AG04450 (cell line): Measurements from ENCODE around the gene SEMA3B. TPM values are rescaled to one million over a fixed set of nuclear protein-coding genes. Genes with fewer than 3 reads are reported as not detected.

ENCODE experiments used
- CTCF ChIA-PET: fragments of 300-600, 350-600 bp; formaldehyde crosslinking; extraction: SDS; loops from one replicate; lab custom pipeline; 2022; ENCODE audit warnings: antibody characterized with exemption, inconsistent platforms; lab: Charles Lee
- POLR2A ChIA-PET: fragments of 350-600 bp; formaldehyde crosslinking; extraction: SDS; loops from one replicate; lab custom pipeline; 2021; ENCODE audit warnings: antibody characterized with exemption, inconsistent platforms; lab: Yijun Ruan, JAX
- DNase-seq: peaks from one replicate; pipeline ENCODE4 v3.0.0-alpha.2; 2011; ENCODE audit warnings: low read depth, low spot score
- H3K27ac ChIP-seq: one replicate; pipeline ENCODE4 v1.5.1; 2012; ENCODE audit warnings: low read depth, low read length, control low read depth
- H3K27me3 ChIP-seq: one replicate; pipeline ENCODE4 v1.6.0; 2012; ENCODE audit warnings: low read length; ENCODE audit not compliant: control insufficient read depth, insufficient read depth
- H3K4me3 ChIP-seq: 2 replicates; pipeline ENCODE4 v1.5.1; 2011; ENCODE audit warnings: mild to moderate bottlenecking, low read depth, low read length, control low read depth
- H3K9me3 ChIP-seq: 2 replicates; pipeline ENCODE4 v1.5.1; 2012; ENCODE audit warnings: low read length; ENCODE audit not compliant: control insufficient read depth, insufficient read depth
- polyA plus RNA-seq: library from polyadenylated mRNA; depleted of rRNA; stranded (reverse); fragments of >200 nt; gene quantifications from 2 replicates; pipeline ENCODE4 v1.2.3, GENCODE V29; 2011
- TF ChIP-seq, protein P1 (sequence below): IDR thresholded peaks from 2 replicates; pipeline ENCODE4 v1.5.1; 2011; ENCODE audit warnings: low read depth, low read length, control low read depth, inconsistent platforms

Gene SEMA3B
- polyA plus RNA-seq, 1 experiment, result 22.0 TPM

DNA sequence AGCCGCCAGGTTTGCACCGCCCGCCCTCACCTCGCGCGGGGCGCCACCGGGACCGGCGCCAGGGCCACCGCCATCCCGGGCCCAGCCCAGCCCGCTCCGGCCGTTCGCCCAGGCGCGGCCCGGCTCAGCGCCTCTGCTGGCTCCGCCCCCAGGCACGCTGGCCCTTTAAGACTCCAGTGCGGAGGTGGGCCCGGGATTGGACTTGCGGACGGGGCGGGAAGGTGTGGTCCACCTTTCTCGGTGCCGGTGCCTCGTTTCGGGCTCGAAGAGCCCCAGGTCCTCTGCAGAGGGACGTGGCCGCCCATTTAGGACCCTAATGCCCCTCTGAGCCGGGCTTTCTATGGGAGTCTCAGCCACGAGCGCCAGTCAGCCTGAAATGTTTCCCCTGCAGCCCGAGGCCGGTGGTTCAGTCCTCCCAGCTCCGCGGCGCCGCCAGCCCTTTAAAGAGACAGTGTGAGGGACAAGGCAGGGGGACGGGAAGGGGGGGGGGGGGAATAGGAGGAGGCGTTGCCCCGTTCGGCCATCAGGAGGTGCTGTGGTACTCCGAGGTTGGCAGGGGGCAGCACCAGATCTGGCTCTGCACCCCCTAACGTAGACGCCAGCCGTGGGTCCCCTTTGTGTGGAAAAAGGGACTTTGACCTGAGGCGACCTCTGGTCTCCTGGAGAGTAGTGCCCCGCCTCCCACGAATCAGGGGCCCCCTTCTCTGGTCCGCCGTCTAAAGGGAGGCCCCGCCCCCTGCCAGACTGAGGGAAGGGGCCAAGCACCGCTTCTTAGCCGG is 52.6 kb downstream of the SEMA3B start:
- H3K4me3 ChIP-seq, result peak overlapping the region; percentile 83
- no peaks in the 10 kb centered on the region for H3K27me3 ChIP-seq
- POLR2A ChIA-PET, result interaction anchor here (0.6 to 0.8 kb wide), 3 partner anchors 19 to 58 kb away, joined by 3 to 9 read pairs (median 3); partner anchors contain the start of genes IFRD2 and RASSF1
- H3K9me3 ChIP-seq, result no peaks in the 10 kb centered on the region; the same call in 1 of the 2 replicates
- CTCF ChIA-PET, result interaction anchor here (0.6 to 1.4 kb wide), 8 partner anchors 9 to 154 kb away, joined by 3 to 5 read pairs (median 3); no protein-coding TSS in a partner anchor
- H3K27ac ChIP-seq, result peak overlapping the region; percentile 93
- TF ChIP-seq, protein P1, sequence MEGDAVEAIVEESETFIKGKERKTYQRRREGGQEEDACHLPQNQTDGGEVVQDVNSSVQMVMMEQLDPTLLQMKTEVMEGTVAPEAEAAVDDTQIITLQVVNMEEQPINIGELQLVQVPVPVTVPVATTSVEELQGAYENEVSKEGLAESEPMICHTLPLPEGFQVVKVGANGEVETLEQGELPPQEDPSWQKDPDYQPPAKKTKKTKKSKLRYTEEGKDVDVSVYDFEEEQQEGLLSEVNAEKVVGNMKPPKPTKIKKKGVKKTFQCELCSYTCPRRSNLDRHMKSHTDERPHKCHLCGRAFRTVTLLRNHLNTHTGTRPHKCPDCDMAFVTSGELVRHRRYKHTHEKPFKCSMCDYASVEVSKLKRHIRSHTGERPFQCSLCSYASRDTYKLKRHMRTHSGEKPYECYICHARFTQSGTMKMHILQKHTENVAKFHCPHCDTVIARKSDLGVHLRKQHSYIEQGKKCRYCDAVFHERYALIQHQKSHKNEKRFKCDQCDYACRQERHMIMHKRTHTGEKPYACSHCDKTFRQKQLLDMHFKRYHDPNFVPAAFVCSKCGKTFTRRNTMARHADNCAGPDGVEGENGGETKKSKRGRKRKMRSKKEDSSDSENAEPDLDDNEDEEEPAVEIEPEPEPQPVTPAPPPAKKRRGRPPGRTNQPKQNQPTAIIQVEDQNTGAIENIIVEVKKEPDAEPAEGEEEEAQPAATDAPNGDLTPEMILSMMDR, result peak; percentile 49
- peak; percentile 61 for DNase-seq

DNA sequence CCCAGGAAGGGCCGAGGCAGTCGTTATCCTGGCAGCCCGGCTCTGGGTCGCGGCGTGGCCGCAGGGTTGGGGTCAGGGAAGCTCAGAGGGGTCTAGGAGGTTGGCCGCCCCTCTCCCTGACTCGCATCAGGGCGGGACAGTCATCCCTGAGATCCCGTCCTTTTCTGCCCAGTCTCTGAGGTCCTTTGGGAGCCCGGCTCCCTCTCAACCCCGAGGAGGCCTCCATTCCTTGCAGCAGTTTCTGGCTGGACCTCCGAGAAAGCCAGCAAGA is 53.1 kb downstream of the SEMA3B start:
- no peaks in the 10 kb centered on the region; the same call in 1 of the 2 replicates for H3K9me3 ChIP-seq
- peak overlapping the region; percentile 83 for H3K4me3 ChIP-seq
- ChIA-PET CTCF (interaction anchor here (1.4 kb wide), 1 partner anchor 62 kb away, joined by 3 read pairs; no protein-coding TSS in a partner anchor), POLR2A (interaction anchor here (0.8 kb wide), 1 partner anchor 30 kb away, joined by 3 read pairs; the partner anchor contains the start of gene IFRD2)
- no peaks in the 10 kb centered on the region for H3K27me3 ChIP-seq
- DNase-seq, result no peak
- TF ChIP-seq, protein P1, result no peak
- no peak overlapping the region for H3K27ac ChIP-seq

DNA sequence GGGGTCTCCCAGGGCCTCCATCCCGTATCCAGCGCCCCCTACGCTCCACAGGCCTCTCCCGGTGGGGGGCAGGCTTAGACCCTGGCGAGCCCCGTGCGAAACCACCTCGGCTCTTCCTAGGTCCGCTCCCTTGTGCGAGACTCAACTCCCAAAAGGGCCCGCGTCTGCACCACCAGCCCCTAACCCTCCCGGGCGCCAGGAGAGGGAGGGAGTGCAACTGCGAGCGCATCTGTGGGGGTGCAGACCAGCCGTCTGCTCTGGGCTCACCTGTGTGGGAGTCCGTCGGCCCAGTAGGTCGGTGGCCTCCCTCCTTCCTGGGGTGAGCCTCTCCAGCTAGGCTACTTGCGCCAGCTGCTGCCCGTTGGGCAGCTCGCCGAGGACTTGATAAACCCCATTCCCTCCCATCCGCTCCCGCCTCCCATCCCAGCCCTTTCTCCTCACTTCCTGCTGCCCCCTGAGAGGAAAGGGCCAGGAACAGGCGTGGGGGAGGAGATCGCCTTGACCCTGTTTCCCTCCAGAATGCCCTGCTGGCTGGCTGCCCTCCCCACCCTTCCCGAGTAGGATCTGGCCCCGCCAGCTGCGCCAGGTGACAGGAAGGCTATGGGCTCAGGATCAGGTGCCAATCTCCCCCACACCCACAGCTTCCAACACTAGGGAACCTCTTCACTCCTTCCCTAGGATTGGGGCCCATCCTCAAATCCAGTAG is 53.6 kb downstream of the SEMA3B start, which contains the start of gene HYAL2:
Gene HYAL2 (minus strand): TSS at position 360 of the 706 bp plus-strand sequence. CDS start 2,256 bp downstream, outside the sequence.
- Histone ChIP-seq H3K27me3 (no peaks in the 10 kb centered on the region), H3K27ac (peak within 1 kb of the TSS; percentile 93), H3K4me3 (peak within 1 kb of the TSS; percentile 83), H3K9me3 (no peaks in the 10 kb centered on the region; the same call in 1 of the 2 replicates)
- POLR2A ChIA-PET, result no interaction called here
- CTCF ChIA-PET, result interaction anchor here (0.7 to 1.4 kb wide), 2 partner anchors 14 to 62 kb away, joined by 3 read pairs; no protein-coding TSS in a partner anchor
- DNase-seq, result no peak
- TF ChIP-seq, protein P1, result no peak

DNA sequence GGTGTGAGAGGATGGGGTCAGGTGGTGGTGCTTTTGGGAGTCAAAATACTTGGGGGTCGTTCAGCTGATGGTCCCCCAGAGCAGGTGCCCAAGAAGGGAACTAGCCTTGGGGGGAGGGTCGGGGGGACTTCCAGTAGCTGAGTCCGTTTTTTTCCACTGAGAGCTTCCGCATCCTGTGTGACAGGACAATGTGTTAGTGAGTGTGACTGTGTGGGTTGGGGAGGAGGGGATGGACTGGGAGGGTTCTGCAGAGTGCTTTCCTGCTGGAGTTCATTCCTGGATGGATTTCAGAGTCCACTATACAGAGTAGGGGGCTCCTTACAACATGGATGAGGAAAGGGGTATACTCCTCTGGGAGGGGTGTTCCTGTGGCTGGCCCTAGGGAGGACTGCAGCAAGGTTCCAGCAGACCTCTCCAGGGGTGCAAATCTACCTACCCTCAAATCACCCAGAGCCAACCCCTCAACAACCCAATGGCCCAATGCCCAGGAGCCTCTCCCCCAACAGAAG is 54.2 kb downstream of the SEMA3B start:
- no peak overlapping the region for H3K27ac ChIP-seq
- TF ChIP-seq, protein P1, result no peak
- ChIA-PET CTCF (interaction anchor here (0.7 to 1.4 kb wide), 3 partner anchors 13 to 90 kb away, joined by 3 read pairs; no protein-coding TSS in a partner anchor), POLR2A (no interaction called here)
- DNase-seq, result no peak
- no peak overlapping the region for H3K4me3 ChIP-seq
- H3K27me3 ChIP-seq, result no peaks in the 10 kb centered on the region
- H3K9me3 ChIP-seq, result no peaks in the 10 kb centered on the region; the same call in 1 of the 2 replicates
